Liver (tissue), 9 donors: Measurements from ENCODE around the gene MMP13. TPM values are rescaled to one million over a fixed set of nuclear protein-coding genes. Genes with fewer than 3 reads are reported as not detected.

Source experiments
- DNase-seq: peaks from one replicate; pipeline ENCODE4 v3.0.0-alpha.2; 2017; ENCODE audit warnings: low spot score
- H3K27ac ChIP-seq, 2 donors: one replicate each; pipeline ENCODE4 v1.7.0; 2013; ENCODE audit warnings: inconsistent platforms in 2 of 2, low read length in 2 of 2, control low read depth in 1 of 2, low read depth in 1 of 2, mild to moderate bottlenecking in 1 of 2
- H3K27me3 ChIP-seq, 4 donors: one replicate each; pipeline versions ENCODE4 v1.6.1 to v1.7.0; 2013; ENCODE audit warnings: low read length in 3 of 4, inconsistent platforms in 1 of 4, mild to moderate bottlenecking in 1 of 4, moderate library complexity in 1 of 4; ENCODE audit not compliant: control insufficient read depth in 4 of 4, insufficient read depth in 4 of 4
- H3K36me3 ChIP-seq, 4 donors: one replicate each; pipeline versions ENCODE4 v1.6.1 to v1.7.0; 2013; ENCODE audit warnings: low read length in 3 of 4, mild to moderate bottlenecking in 3 of 4, low read depth in 1 of 4, moderate library complexity in 1 of 4; ENCODE audit not compliant: control insufficient read depth in 4 of 4, insufficient read depth in 3 of 4
- H3K4me1 ChIP-seq, 4 donors: one replicate each; pipeline versions ENCODE4 v1.6.1 to v1.7.0; 2013; ENCODE audit warnings: low read length in 3 of 4, mild to moderate bottlenecking in 3 of 4, moderate library complexity in 1 of 4; ENCODE audit not compliant: control insufficient read depth in 4 of 4, insufficient read depth in 4 of 4
- H3K4me3 ChIP-seq, 3 donors: one replicate each; pipeline versions ENCODE4 v1.6.1 to v1.7.0; 2013; ENCODE audit warnings: low read length in 3 of 3, control low read depth in 1 of 3, low read depth in 1 of 3, mild to moderate bottlenecking in 1 of 3
- H3K9ac ChIP-seq, 2 donors: one replicate each; pipeline ENCODE4 v1.7.0; 2013; ENCODE audit warnings: low read length in 2 of 2, mild to moderate bottlenecking in 2 of 2, moderate library complexity in 2 of 2, control low read depth in 1 of 2, low read depth in 1 of 2
- H3K9me3 ChIP-seq, 4 donors: one replicate each; pipeline versions ENCODE4 v1.6.1 to v1.7.0; 2013; ENCODE audit warnings: low read length in 3 of 4; ENCODE audit not compliant: control insufficient read depth in 4 of 4
- EGR1 ChIP-seq, 2 donors: IDR thresholded peaks; 2 replicates each; pipeline ENCODE4 v1.6.1; 2016 to 2018; ENCODE audit warnings: antibody characterized with exemption in 2 of 2, low read depth in 2 of 2
- FOXA1 ChIP-seq: IDR thresholded peaks from 2 replicates; pipeline ENCODE4 v1.6.1; 2016; ENCODE audit warnings: antibody characterized with exemption
- FOXA2 ChIP-seq: IDR thresholded peaks from 2 replicates; pipeline ENCODE4 v1.6.1; 2016; ENCODE audit warnings: antibody characterized with exemption
- GABPA ChIP-seq, 2 donors: IDR thresholded peaks in 1 of 2; conservative IDR thresholded peaks in 1 of 2; 2 replicates each; pipeline ENCODE4 v1.6.1; 2016; ENCODE audit warnings: antibody characterized with exemption in 2 of 2, mild to moderate bottlenecking in 1 of 2, moderate library complexity in 1 of 2
- HNF4A ChIP-seq, 2 donors: conservative IDR thresholded peaks; 2 replicates each; pipeline ENCODE4 v1.6.1; 2016; ENCODE audit warnings: antibody characterized with exemption in 2 of 2, mild to moderate bottlenecking in 2 of 2
- HNF4G ChIP-seq: IDR thresholded peaks from 2 replicates; pipeline ENCODE4 v1.6.1; 2016; ENCODE audit warnings: antibody characterized with exemption
- JUND ChIP-seq, 2 donors: IDR thresholded peaks; 2 replicates each; pipeline ENCODE4 v1.6.1; 2016; ENCODE audit warnings: antibody characterized with exemption in 2 of 2
- NR2F2 ChIP-seq: IDR thresholded peaks from 2 replicates; pipeline ENCODE4 v1.6.1; 2016; ENCODE audit warnings: antibody characterized with exemption
- RAD21 ChIP-seq, 2 donors: IDR thresholded peaks; 2 replicates each; pipeline ENCODE4 v1.6.1; 2016; ENCODE audit warnings: antibody characterized with exemption in 2 of 2, mild to moderate bottlenecking in 2 of 2
- RXRA ChIP-seq, 2 donors: IDR thresholded peaks; 2 replicates each; pipeline ENCODE4 v1.6.1; 2017 to 2018; ENCODE audit warnings: antibody characterized with exemption in 2 of 2, mild to moderate bottlenecking in 1 of 2
- SP1 ChIP-seq: IDR thresholded peaks from 2 replicates; pipeline ENCODE4 v1.6.1; 2018; ENCODE audit warnings: antibody characterized with exemption, mild to moderate bottlenecking
- TAF1 ChIP-seq: conservative IDR thresholded peaks from 2 replicates; pipeline ENCODE4 v1.6.1; 2016; ENCODE audit warnings: antibody characterized with exemption, mild to moderate bottlenecking
- YY1 ChIP-seq: IDR thresholded peaks from 2 replicates; pipeline ENCODE4 v1.6.1; 2016; ENCODE audit warnings: antibody characterized with exemption, mild to moderate bottlenecking
- WGBS: extraction: QIAGEN DNeasy Blood & Tissue Kit; methylation state at CpG from one replicate; pipeline ENCODE4 v1.1.7; 2013; 5-methylcytosine and 5-hydroxymethylcytosine counted together
- polyA plus RNA-seq, 2 donors: library from polyadenylated mRNA; stranded (reverse) in 1 of 2; unstranded in 1 of 2; fragments of 200-250 nt in 1 of 2; fragments of >200 nt in 1 of 2; fragmentation: Nextera tagmentation in 1 of 2; extraction: Ambion mirVana in 1 of 2; gene quantifications; one replicate each; pipeline versions ENCODE4 v1.2.1 to v1.2.3, GENCODE V29; 2013 to 2015
- total RNA-seq, 2 donors: library from RNA; depleted of rRNA; stranded (reverse); fragments of >200 nt; gene quantifications; one replicate each; pipeline ENCODE4 v1.2.3, GENCODE V29; 2014
- TF ChIP-seq, protein P1 (sequence below): IDR thresholded peaks from 2 replicates; pipeline ENCODE4 v1.6.1; 2016; ENCODE audit warnings: antibody characterized with exemption, mild to moderate bottlenecking
- TF ChIP-seq, protein P2 (sequence below): IDR thresholded peaks from 2 replicates; pipeline ENCODE4 v1.6.1; 2016; ENCODE audit warnings: antibody characterized with exemption
- TF ChIP-seq, protein P3 (sequence below): fragments of 150-350 bp; IDR thresholded peaks from 2 replicates; pipeline ENCODE4 v1.5.1; 2017; ENCODE audit warnings: improper control_type of control experiment, low read depth, low read length; ENCODE audit not compliant: missing input control
- TF ChIP-seq, protein P4 (sequence below): IDR thresholded peaks from 2 replicates; pipeline ENCODE4 v1.6.1; 2016; ENCODE audit warnings: antibody characterized with exemption
- TF ChIP-seq, protein P5 (sequence below): IDR thresholded peaks from 2 replicates; pipeline ENCODE4 v1.6.1; 2016; ENCODE audit warnings: antibody characterized with exemption
- donor health status: healthy.
- donor health status: healthy.
- donor health status: healthy.
- donor health status: healthy.
- donor health status: healthy.

The MMP13 gene
- total and polyA plus RNA-seq, 4 donors = not detected

DNA sequence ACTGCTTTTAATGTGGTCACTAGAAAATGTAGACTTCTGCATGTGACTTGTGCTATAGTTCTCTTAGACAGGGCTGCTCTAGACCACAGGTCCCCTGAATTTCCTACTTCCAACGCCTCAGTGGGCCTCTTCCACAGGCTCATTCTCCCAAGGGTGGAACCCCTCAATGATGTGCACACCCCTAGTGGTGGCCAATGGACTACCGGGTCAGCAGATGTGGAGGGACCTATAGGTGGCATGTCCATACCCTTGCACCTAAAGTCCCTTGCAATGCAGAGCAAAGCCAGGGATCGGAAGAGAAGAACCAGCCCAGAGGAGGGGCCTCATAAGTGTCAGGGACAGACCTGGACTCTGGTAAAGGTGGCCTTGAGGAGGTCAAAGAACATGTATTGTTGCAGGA is 20.0 kb downstream of the MMP13 start:
- DNase-seq = no peak
- Histone ChIP-seq H3K4me3 (no peak overlapping the region), H3K27ac (no peak overlapping the region), H3K36me3 (no peaks in the 10 kb centered on the region), H3K9ac (no peak overlapping the region), H3K4me1 (peaks cover 0 to 6% (median 2%) of the 10 kb centered on the region in 4 donors), H3K9me3 (no peaks in the 10 kb centered on the region), H3K27me3 (no peaks in the 10 kb centered on the region)
- WGBS = 88% methylated on average over 3 of the region's 3 CpGs
- TF ChIP-seq JUND (IDR thresholded peaks at IDR 0.05) (no peak), NR2F2 (no peak), TAF1 (no peak), RXRA (IDR thresholded peaks at IDR 0.05) (no peak), EGR1 (IDR thresholded peaks at IDR 0.05; ENCODE audit: low read depth in 2 of 2) (no peak), YY1 (no peak), RAD21 (IDR thresholded peaks at IDR 0.05) (no peak), FOXA2 (no peak), FOXA1 (no peak), HNF4A (conservative IDR thresholded peaks at IDR 0.05) (no peak), GABPA (IDR thresholded peaks at IDR 0.05 in 1 of 2, conservative IDR thresholded peaks at IDR 0.05 in 1 of 2) (no peak), HNF4G (no peak), SP1 (no peak)
- TF ChIP-seq, protein P1, sequence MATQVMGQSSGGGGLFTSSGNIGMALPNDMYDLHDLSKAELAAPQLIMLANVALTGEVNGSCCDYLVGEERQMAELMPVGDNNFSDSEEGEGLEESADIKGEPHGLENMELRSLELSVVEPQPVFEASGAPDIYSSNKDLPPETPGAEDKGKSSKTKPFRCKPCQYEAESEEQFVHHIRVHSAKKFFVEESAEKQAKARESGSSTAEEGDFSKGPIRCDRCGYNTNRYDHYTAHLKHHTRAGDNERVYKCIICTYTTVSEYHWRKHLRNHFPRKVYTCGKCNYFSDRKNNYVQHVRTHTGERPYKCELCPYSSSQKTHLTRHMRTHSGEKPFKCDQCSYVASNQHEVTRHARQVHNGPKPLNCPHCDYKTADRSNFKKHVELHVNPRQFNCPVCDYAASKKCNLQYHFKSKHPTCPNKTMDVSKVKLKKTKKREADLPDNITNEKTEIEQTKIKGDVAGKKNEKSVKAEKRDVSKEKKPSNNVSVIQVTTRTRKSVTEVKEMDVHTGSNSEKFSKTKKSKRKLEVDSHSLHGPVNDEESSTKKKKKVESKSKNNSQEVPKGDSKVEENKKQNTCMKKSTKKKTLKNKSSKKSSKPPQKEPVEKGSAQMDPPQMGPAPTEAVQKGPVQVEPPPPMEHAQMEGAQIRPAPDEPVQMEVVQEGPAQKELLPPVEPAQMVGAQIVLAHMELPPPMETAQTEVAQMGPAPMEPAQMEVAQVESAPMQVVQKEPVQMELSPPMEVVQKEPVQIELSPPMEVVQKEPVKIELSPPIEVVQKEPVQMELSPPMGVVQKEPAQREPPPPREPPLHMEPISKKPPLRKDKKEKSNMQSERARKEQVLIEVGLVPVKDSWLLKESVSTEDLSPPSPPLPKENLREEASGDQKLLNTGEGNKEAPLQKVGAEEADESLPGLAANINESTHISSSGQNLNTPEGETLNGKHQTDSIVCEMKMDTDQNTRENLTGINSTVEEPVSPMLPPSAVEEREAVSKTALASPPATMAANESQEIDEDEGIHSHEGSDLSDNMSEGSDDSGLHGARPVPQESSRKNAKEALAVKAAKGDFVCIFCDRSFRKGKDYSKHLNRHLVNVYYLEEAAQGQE = no peak
- TF ChIP-seq, protein P2, sequence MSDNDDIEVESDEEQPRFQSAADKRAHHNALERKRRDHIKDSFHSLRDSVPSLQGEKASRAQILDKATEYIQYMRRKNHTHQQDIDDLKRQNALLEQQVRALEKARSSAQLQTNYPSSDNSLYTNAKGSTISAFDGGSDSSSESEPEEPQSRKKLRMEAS = no peak
- TF ChIP-seq, protein P3, sequence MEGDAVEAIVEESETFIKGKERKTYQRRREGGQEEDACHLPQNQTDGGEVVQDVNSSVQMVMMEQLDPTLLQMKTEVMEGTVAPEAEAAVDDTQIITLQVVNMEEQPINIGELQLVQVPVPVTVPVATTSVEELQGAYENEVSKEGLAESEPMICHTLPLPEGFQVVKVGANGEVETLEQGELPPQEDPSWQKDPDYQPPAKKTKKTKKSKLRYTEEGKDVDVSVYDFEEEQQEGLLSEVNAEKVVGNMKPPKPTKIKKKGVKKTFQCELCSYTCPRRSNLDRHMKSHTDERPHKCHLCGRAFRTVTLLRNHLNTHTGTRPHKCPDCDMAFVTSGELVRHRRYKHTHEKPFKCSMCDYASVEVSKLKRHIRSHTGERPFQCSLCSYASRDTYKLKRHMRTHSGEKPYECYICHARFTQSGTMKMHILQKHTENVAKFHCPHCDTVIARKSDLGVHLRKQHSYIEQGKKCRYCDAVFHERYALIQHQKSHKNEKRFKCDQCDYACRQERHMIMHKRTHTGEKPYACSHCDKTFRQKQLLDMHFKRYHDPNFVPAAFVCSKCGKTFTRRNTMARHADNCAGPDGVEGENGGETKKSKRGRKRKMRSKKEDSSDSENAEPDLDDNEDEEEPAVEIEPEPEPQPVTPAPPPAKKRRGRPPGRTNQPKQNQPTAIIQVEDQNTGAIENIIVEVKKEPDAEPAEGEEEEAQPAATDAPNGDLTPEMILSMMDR = no peak
- TF ChIP-seq, protein P4, sequence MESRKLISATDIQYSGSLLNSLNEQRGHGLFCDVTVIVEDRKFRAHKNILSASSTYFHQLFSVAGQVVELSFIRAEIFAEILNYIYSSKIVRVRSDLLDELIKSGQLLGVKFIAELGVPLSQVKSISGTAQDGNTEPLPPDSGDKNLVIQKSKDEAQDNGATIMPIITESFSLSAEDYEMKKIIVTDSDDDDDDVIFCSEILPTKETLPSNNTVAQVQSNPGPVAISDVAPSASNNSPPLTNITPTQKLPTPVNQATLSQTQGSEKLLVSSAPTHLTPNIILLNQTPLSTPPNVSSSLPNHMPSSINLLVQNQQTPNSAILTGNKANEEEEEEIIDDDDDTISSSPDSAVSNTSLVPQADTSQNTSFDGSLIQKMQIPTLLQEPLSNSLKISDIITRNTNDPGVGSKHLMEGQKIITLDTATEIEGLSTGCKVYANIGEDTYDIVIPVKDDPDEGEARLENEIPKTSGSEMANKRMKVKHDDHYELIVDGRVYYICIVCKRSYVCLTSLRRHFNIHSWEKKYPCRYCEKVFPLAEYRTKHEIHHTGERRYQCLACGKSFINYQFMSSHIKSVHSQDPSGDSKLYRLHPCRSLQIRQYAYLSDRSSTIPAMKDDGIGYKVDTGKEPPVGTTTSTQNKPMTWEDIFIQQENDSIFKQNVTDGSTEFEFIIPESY = no peak
- TF ChIP-seq, protein P5, sequence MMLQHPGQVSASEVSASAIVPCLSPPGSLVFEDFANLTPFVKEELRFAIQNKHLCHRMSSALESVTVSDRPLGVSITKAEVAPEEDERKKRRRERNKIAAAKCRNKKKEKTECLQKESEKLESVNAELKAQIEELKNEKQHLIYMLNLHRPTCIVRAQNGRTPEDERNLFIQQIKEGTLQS = no peak
